ENCODE data around the gene HIVEP3.

The HIVEP3 gene

GRCh38 chr1:41850029-41850428 lies 68.7 kb downstream of the HIVEP3 start:
- Histone ChIP-seq H3K79me2 (ENCODE audit: insufficient read depth, low read length) (peaks cover 94% of the 10 kb centered on the region), H3K4me3 (ENCODE audit: low read depth in 1 of 2, low read length in 2 of 2) (no peak overlapping the region), H3K27ac (ENCODE audit: low read length) (peak overlapping the region; percentile 77), H3K27me3 (ENCODE audit: insufficient read depth, low read length, poor library complexity) (no peaks in the 10 kb centered on the region), H2AFZ (ENCODE audit: low read depth, low read length) (no peak overlapping the region), H3K4me2 (ENCODE audit: insufficient read depth, low read length) (0 out of 2 replicates have a peak overlapping the region, but pooled peaks have one; percentile 6), H3K9me3 (ENCODE audit: insufficient read depth, low read length, severe bottlenecking) (no peaks in the 10 kb centered on the region), H3K9ac (ENCODE audit: low read depth, low read length) (peak overlapping the region; percentile 24), H4K20me1 (ENCODE audit: insufficient read depth, low read length) (peaks cover 61% of the 10 kb centered on the region), H3K4me1 (ENCODE audit: insufficient read depth, low read length) (peaks cover 52% of the 10 kb centered on the region), H3K36me3 (ENCODE audit: insufficient read depth, low read length) (peaks cover 69% of the 10 kb centered on the region)
- no peak for TF ChIP-seq CTCF (IDR thresholded peaks at IDR 0.05; ENCODE audit: borderline replicate concordance, extremely low read depth, low read length, poor library complexity, severe bottlenecking)
- no peak for TF ChIP-seq EZH2 (IDR thresholded peaks at IDR 0.05; ENCODE audit: borderline replicate concordance, low read depth, low read length, severe bottlenecking)
- DNase-seq (peak; percentile 77), ATAC-seq (ENCODE audit: insufficient read depth, low read depth) (peak; percentile 94)

DNA sequence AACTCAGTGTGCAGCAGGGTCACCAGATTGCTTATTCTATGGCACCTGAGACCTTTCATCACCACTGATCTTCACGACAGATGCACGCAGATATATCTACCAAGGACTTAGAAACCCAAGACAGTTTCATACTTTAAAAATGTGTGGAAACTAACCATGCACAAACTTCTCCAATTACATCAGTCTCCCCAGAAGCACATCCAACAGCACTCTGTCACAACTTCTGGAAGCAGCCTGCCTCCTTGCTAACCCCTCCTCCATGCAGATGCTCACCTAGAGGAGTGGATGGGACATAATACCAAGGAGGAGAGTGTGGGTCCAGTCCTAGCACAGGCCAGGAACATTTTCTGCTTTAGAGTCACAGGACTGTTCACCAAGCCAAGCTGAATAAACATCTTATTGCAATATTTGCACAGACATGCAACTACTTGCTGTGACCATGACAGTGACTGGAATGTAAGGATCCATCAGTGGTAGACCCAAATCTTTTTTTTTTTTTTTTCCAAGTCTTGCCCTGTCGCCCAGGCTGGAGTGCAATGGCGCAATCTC lies 69.4 kb downstream of the HIVEP3 start:
- peaks cover 75% of the 10 kb centered on the region for H3K36me3 ChIP-seq (ENCODE audit: insufficient read depth, low read length)
- H3K27me3 ChIP-seq (ENCODE audit: insufficient read depth, low read length, poor library complexity): no peaks in the 10 kb centered on the region
- H3K9ac ChIP-seq (ENCODE audit: low read depth, low read length): no peak overlapping the region
- no peak for DNase-seq
- peaks cover 99% of the 10 kb centered on the region for H3K79me2 ChIP-seq (ENCODE audit: insufficient read depth, low read length)
- H2AFZ ChIP-seq (ENCODE audit: low read depth, low read length): no peak overlapping the region
- no peak overlapping the region for H3K4me3 ChIP-seq (ENCODE audit: low read depth in 1 of 2, low read length in 2 of 2)
- peaks cover 67% of the 10 kb centered on the region for H4K20me1 ChIP-seq (ENCODE audit: insufficient read depth, low read length)
- no peak for ATAC-seq (ENCODE audit: insufficient read depth, low read depth)
- TF ChIP-seq CTCF (IDR thresholded peaks at IDR 0.05; ENCODE audit: borderline replicate concordance, extremely low read depth, low read length, poor library complexity, severe bottlenecking): no peak
- TF ChIP-seq EZH2 (IDR thresholded peaks at IDR 0.05; ENCODE audit: borderline replicate concordance, low read depth, low read length, severe bottlenecking): no peak
- peak overlapping the region; percentile 73 for H3K27ac ChIP-seq (ENCODE audit: low read length)
- H3K9me3 ChIP-seq (ENCODE audit: insufficient read depth, low read length, severe bottlenecking): no peaks in the 10 kb centered on the region
- no peak overlapping the region for H3K4me2 ChIP-seq (ENCODE audit: insufficient read depth, low read length)
- peaks cover 52% of the 10 kb centered on the region for H3K4me1 ChIP-seq (ENCODE audit: insufficient read depth, low read length)

GRCh38 chr1:41848216-41848952 lies 70.3 kb downstream of the HIVEP3 start:
- Histone ChIP-seq H3K4me3 (ENCODE audit: low read depth in 1 of 2, low read length in 2 of 2) (no peak overlapping the region), H3K27me3 (ENCODE audit: insufficient read depth, low read length, poor library complexity) (no peaks in the 10 kb centered on the region), H3K9me3 (ENCODE audit: insufficient read depth, low read length, severe bottlenecking) (no peaks in the 10 kb centered on the region), H3K9ac (ENCODE audit: low read depth, low read length) (no peak overlapping the region), H3K79me2 (ENCODE audit: insufficient read depth, low read length) (peaks cover 97% of the 10 kb centered on the region), H3K4me1 (ENCODE audit: insufficient read depth, low read length) (peaks cover 43% of the 10 kb centered on the region), H4K20me1 (ENCODE audit: insufficient read depth, low read length) (peaks cover 63% of the 10 kb centered on the region), H3K36me3 (ENCODE audit: insufficient read depth, low read length) (peaks cover 72% of the 10 kb centered on the region), H2AFZ (ENCODE audit: low read depth, low read length) (no peak overlapping the region), H3K4me2 (ENCODE audit: insufficient read depth, low read length) (no peak overlapping the region), H3K27ac (ENCODE audit: low read length) (peak overlapping the region; percentile 73)
- no peak for TF ChIP-seq CTCF (IDR thresholded peaks at IDR 0.05; ENCODE audit: borderline replicate concordance, extremely low read depth, low read length, poor library complexity, severe bottlenecking)
- ATAC-seq (ENCODE audit: insufficient read depth, low read depth) (no peak), DNase-seq (no peak)

Data from DND-41 (cell line).